Fibroblast of skin of right quadriceps (primary cell): ENCODE data around the gene INVS.
"Not testable (repeated sequence)": the region's sequence is repeated elsewhere in the genome, so short reads cannot be mapped to it uniquely, and the experiment has no call there.

Experiments
- DNase-seq: peaks from one replicate; pipeline ENCODE4 v3.0.0-alpha.2; 2013

The INVS gene, protein sequence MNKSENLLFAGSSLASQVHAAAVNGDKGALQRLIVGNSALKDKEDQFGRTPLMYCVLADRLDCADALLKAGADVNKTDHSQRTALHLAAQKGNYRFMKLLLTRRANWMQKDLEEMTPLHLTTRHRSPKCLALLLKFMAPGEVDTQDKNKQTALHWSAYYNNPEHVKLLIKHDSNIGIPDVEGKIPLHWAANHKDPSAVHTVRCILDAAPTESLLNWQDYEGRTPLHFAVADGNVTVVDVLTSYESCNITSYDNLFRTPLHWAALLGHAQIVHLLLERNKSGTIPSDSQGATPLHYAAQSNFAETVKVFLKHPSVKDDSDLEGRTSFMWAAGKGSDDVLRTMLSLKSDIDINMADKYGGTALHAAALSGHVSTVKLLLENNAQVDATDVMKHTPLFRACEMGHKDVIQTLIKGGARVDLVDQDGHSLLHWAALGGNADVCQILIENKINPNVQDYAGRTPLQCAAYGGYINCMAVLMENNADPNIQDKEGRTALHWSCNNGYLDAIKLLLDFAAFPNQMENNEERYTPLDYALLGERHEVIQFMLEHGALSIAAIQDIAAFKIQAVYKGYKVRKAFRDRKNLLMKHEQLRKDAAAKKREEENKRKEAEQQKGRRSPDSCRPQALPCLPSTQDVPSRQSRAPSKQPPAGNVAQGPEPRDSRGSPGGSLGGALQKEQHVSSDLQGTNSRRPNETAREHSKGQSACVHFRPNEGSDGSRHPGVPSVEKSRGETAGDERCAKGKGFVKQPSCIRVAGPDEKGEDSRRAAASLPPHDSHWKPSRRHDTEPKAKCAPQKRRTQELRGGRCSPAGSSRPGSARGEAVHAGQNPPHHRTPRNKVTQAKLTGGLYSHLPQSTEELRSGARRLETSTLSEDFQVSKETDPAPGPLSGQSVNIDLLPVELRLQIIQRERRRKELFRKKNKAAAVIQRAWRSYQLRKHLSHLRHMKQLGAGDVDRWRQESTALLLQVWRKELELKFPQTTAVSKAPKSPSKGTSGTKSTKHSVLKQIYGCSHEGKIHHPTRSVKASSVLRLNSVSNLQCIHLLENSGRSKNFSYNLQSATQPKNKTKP

DNA sequence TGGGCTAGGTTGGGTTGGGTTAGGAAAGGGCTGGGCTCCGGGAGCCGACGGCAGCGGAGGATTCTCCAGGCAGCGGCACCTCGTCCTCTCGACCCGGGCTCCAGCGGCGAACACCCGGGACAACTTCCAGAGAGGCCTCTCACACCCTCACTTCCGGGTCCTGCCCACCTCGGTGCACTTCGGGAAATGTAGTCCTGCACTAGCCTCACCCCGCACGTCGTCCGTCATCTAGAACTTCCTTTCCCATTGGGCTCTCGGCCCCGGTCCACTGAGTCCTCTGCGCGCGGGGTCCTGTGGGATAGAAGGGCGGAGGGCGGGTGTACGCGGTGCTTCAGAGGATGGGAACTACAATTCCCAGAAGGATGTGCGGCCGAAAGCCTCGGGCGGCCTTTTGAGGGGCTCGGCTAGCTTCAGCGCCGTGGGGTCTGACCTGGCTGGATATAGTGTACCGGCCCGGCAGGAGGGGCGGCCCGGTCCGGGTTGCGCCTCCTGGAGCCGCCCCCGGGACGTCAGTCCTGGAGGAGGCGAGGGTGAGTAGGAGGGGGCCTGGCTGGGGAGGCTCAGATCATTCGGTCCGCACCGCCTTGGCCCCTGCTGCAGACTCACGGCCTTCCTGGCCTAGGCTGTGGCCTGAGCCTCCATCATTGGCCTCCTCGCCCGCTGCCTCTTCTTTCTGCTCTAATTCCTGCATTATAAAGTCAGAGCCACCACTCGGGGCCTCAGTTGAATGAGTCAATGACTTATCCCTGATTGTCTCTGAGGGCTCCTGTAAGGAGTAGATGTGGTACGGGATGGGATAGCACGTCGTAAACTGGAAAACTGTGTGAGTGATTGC, at the start of gene INVS, which contains the start of gene ERP44:
Gene INVS, plus strand, starts transcription at position 357 of the 835 bp plus-strand sequence. CDS start 5,279 bp downstream, outside the sequence.
Gene ERP44, minus strand, starts transcription at position 114 of the 835 bp plus-strand sequence. CDS start 160 bp downstream, outside the sequence.
- peak; percentile 99 for DNase-seq

DNA sequence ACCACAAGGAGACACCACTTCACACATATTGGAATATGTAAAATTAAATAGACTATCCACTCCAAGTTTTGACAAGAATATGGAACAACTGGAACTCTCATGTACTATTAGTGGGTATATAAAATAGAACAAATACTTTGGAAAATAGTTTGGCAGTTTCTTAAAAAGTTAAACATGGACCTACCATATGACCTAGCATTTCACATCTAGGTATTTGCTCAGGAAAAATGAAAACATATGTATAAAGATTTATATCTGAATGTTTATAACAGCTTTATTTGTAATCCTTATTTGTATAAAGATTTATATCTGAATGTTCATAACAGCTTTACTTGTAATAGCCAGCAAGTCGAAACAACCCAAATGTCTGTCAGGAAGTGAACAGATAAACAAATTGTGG, 49.5 kb upstream of the INVS start:
- no peak for DNase-seq

DNA sequence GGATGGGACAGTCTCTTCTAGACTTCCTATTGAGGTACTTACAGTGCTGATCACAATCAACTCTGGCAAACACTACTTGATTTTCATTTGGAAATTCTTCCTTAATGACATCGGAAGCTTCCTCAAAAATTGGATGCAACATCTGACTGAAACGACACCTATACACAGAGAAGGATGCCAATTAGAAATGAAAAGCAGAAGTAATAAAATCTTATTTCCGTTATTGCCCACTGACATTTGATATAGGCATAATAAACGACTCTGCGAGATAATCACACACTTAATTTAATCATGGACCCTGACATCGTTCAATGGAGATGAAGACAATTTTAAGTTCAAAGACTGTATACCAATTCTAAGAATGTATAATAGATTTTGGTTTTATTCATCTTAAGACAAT, 46.7 kb upstream of the INVS start:
- DNase-seq, result no peak

DNA sequence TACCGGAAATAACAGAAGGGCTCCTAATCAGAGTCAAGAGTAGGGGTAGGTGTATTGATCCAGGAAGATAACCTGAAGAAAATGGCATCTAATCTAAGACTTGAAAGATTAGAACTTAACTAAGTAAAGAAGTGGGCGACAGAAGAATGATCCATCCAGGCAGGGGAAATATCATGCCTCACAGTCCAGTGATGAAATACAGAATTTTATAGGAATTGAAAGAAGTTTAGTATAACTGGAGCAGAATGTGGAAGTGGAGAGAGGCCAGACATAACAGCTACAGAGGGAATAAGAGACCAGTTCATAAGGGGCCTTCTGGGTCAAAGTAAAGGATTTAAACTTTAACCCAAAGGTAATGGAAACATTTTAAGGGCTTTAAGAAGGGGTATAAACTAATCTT, 42.5 kb upstream of the INVS start:
- DNase-seq, result no peak

DNA sequence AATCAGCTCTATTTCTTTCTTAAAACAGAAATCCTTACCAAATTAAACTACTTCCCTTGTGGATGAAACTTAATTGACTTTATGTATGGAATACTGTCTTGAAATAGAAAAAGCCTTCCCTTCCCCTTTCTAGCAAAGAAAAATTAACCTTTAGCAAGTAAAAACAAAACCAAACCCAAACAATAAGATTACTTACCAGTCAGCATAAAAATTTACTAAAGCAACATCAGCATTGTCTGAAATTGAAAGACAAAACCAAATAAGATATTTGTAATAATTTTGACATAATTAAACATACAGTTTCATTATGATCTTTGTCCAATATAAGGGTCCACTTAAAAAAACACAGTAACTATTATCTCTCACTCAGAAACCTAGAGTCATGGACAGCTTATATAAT, 41.4 kb upstream of the INVS start:
- DNase-seq, result no peak

DNA sequence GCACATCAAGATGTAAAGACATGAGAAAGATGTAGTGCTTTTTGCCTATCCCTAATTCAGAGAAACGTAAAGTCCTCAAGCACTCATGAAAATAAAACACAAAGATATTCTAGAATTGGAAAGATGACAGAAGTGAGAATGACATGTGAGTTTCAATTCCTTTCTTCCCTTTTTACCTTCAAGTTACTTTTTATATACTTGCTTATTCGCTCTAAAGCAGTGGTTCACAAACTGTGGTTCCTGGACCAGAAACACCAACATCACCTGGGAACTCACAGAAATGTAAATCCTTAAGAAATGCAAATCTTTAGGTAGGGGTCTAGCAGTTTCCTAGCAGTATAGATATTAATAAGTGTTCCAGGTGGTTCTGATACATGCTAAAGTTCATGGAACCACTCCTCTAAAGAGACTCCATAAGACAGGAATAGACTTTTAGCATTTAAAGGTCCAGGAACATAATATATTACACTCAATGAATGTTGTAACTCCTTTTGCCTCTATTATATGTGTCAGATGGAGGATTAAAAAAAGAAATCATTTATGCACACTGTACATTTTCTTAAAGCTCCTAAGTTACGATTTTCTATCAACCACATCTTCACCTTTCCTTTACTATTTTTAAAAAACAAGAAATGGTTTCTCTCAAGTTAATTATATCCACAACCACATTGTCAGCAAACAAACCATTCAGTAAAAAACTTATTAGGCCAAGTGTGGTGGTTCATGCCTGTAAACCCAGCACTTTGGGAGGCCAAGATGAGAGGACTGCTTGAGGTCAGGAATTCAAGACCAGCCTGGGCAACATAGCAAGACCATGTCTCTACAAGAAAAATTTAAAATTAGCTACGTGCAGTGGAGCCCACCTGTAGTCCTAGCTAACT, 40.1 kb upstream of the INVS start:
- no peak for DNase-seq

DNA sequence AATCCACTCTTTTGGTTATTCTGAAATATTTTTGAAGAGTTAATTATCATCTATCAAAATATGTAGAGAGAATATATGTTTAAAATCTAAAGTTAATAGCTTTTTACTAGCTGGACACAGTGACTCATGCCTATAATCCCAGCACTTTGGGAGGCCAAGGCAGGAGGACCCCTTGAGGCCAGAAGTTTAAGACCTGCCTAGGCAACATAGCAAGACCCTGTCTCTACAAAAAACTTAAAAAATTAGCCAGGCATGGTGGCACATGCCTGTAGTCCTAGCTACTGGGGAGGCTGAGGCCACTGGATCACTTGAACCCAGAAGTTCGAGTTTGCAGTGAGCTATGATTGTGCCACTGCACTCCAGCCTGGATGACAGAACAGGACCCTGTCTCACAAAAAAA, 36.4 kb upstream of the INVS start:
- not testable (repeated sequence) for DNase-seq

DNA sequence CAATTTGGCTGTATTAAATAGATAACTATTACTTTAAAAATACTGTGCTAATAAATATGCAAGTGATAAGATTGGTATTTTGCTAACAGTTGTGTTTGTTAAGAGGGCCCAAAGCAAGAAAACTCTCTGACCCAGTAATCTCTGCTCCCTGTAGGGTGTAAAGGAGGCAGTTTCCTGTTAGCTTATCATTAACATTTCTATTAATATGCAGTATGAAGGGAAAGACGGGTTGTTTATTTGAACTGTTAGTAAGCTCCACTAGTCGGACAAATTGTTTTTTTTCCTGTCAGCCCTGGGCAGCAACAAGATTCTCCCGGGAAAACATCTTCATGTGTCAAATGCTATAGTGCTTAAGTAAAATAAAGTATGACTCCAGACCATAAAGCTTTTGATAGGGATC, 35.9 kb upstream of the INVS start:
- no peak for DNase-seq

DNA sequence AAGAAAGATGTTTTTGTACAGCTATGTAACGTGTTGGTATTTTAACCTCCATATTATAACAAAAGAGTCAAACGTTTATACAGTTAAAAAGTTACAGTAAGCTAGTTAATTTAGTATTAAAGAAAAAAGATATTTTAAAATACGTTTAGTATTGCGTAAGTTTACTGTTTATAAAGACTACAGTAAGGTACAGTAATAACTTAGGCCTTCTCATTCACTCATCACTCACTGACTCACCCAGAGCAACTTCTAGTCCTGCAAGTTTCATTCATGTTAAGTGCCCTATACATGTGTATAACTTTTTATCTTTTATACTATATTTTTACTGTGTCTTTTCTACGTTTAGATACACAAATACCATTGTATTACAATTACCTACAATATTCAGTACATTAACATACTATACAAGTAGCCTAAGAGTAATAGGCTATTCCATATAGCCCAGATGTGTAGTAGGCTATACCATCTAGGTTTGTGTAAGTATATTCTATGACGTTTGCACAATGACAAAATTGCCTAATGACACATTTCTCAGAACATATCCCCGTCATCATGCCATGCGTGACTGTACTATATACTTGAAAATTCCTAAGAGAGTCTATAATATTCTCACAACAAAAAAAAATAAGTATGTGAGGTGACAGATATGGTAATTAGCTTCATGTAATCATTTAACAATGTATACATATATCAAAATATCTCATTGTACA, 34.0 kb upstream of the INVS start:
- peak; percentile 81 for DNase-seq

DNA sequence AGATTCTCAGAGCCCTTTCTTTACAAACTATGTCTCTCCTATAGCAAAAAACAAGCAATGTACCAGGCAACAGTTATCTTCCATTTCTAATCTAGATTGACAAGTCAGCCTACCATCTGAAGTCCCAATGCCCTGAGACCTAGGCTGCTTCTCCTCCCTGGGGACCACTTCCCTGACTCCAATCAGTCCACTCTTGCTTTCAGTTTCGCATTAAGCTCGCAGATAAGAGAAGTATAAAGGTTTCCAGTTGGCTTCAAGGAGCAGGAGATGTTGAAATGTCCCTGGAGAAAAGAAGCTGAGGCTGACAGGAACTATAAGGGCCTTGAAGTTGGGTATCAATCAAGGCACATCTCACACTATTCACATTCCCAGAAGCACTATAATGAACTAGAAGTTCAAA, 32.5 kb upstream of the INVS start:
- no peak for DNase-seq

DNA sequence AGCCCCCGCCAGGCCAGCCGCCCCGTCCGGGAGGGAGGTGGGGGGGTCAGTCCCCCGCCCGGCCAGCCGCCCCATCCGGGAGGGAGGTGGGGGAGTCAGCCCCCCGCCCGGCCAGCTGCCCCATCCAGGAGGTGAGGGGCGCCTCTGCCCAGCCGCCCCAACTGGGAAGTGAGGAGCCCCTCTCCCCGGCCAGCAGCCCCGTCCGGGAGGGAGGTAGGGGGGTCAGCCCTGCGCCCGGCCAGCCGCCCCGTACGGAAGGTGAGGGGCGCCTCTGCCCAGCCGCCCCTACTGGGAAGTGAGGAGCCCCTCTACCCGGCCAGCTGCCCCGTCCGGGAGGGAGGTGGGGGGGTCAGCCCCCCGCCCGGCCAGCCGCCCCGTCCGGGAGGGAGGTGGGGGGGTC, 31.1 kb upstream of the INVS start:
- not testable (repeated sequence) for DNase-seq

DNA sequence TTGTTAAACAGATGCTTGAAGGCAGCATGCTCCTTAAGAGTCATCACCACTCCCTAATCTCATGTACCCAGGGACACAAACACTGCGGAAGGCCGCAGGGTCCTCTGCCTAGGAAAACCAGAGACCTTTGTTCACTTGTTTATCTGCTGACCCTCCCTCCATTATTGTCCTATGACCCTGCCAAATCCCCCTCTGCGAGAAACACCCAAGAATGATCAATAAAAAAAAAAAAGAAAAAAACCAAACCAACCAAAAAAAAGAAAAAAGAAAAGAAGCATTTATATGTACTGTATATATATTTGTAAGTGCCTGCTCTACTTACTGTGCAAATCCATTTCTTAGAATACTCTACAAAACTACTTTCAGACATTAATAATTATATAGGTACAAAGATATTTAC, 30.0 kb upstream of the INVS start:
- not testable (repeated sequence) for DNase-seq

DNA sequence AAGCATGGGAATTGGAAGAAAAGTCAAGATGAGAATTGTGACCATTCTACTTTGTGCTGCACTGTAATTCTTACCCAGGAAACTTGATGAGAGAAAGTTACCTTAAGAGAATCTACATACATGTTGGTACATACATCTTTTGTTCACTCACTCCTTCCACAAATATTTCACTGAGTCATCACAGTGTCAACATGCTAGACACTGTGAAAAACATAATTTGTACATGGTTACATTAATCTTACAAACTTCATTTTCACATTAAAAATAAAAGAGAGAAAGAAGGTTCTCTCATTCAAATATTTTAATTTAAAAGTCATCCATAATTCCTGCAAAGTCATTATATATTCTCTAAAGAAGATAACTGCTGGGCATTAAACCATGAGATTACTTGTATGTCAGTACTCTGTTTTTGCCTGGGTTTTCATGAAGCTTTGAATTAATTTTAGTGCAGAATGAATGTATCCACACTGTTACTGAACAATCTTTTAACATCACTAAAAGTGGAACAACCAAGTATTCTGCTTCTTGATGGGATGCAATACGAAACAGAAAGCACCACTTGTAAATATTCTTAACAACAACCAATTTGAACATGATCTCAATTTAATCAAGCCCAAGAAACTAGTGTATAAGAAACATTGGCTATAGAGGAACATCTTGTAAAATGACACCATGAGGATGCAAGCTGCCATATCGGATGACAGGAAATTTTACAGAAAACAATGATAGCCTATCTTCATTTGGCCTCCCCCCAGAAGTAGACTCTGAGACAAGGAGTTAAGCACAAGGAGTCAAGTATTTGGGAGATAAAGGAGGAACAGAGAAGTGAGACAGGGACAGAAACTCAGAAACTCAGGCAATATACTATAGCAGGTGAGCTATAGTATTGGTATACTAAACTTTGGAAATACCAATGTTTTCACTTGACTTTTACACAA, 28.7 kb upstream of the INVS start:
- DNase-seq, result no peak

DNA sequence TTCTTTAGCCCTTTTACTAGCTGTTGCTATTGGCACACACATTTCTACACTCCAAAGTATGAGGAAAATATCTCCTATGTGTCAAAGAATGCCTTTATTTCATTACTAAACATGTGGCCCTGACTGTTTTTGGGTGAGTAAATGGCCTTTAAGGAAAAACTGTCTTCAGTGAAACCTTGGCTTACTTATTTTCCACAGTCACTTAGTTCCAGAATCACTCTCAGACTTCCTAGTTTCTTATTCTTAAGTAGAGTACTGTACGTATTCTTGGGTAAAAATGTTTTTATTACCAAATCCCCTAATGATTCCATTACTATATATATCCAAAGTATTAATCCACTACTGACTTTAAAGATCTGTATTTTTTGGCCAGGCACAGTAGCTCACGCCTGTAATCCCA, 27.8 kb upstream of the INVS start:
- no peak for DNase-seq

DNA sequence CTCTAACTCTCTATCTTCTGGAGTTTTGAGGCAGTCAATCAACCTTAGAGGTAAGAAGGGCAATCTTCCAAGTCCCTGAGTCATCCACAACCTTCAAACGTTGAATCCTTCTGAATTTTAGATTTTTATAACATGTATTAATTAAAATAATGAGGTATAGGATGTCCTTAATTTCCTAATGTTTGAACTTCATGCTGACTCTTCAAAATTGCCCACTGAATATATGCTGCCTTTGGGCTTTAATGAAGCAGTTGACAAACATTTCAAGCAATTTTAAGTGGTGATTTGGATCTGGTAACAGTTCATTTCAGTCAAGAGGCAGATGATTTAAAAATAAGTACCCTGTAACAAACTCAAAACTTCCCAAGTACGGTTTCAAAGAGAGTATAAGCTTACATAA, 26.2 kb upstream of the INVS start:
- no peak for DNase-seq

DNA sequence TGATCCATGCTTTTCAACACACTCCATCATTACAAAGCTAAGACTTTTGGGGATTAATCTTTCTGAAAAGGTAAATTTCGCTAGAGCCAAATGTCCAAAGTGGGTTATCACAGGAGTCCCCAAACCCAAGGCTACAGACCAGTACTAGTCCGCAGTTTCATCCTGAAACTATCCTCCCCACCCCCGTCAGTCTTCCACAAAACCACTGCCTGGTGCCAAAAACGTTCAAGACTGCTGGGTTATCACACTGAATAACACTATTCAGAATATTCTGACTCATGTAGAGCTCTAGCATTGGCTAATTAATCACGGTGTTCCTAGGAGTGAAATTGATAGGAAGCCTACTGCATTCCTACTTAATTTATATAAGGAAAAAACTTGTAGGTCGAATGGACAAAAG, 24.9 kb upstream of the INVS start:
- peak; percentile 8 for DNase-seq

DNA sequence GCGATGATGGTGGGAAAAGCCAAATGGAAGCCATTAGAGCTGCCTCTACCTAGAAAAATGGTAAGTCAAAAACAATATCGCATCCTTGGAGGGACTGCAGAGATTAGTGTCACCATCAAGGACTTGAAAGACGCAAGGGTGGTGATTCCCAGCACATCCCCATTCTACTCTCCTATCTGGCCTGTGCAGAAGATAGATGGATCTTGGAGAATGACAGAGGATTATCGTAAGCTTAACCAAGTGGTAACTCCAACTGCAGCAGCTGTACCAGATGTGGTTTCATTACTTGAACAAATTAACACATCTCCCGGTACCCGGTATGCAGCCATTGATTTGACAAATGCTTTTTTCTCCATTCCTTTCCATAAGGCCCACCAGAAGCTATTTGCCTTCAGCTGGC, 24.1 kb upstream of the INVS start:
- DNase-seq, result no peak

DNA sequence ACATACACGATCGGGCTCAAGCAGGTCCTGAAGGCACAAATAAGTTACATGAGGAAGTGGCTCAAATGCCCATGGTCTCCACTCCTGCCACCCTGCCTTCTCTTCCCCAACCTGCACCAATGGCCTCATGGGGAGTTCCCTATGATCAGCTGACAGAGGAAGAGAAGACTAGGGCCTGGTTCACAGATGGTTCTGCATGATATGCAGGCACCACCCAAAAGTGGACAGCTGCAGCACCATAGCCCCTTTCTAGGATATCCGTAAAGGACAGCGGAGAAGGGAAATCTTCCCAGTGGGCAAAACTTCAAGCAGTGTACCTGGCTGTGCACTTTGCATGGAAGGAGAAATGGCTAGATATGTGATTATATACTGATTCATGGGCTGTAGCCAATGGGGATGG, 22.8 kb upstream of the INVS start:
- not testable (repeated sequence) for DNase-seq

DNA sequence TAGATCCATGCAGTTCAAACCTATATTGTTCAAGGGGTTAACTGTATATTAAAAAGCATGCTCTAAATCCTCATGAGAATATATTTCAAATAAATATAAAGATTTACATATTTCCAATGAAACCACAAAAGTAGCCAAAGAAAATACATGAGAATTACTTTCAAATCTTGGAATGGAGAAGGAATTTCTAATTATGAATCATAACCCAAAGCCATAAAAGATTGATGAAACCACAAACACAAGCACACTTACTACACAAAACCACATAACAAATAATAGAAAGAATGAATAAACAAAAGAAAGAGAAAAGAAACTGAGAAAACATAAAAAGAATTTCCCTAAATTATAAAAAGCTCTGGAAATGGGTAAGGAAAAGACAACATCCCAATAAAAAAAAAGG, 16.3 kb upstream of the INVS start:
- peak; percentile 68 for DNase-seq
